ENCODE data around the gene PCCA. TPM values are rescaled to one million over a fixed set of nuclear protein-coding genes. Genes with fewer than 3 reads are reported as not detected.

The PCCA gene
- total RNA-seq, 4 donors from 2014 or later, result 29.5 to 55.5 (median 38.3) TPM

DNA sequence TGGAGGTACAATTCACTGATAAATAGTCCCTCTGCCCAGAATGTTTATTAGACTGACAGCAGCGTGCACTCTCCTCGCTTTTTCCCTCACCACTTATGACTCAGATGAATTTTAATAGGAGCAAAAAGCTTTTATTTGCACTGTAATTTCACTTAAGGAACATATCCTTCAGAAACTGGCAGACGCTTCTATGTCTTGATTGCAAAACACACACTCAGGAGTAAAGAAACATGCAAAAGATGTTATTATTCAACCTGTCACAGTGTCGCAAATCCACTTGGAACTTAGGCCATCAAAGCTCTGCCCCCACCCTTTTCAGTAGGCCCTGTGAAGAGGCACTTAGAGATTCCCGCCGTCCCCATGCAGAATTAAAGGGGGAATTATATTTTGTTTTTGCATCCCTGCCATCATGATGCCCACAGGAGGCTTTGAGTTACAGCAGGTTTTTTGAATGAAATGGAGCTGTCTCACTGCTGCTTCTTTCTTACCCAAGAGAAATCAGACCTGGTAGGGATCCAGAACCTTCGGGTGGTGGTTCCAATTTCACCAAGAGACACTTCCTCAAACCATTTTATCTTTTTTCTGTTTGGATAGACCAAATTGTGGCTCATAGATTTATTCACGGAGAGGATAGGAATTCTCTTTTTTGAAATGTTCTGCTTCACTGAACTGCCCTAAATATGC is 425.2 kb downstream of the PCCA start:
- H3K9me3 ChIP-seq, result no peaks in the 10 kb centered on the region
- no peaks in the 10 kb centered on the region for H3K27me3 ChIP-seq
- peaks cover 0 to 7% (median 0%) of the 10 kb centered on the region in 3 donors for H3K36me3 ChIP-seq
- H3K27ac ChIP-seq, result no peak overlapping the region
- 67 to 71% methylated on average over 8 of the region's 8 CpGs for WGBS, 2 donors
- H3K4me3 ChIP-seq, result no peak overlapping the region
- no peak for DNase-seq (ENCODE audit: low spot score in 2 of 2)
- H3K4me1 ChIP-seq, result peaks cover 0 to 16% (median 0%) of the 10 kb centered on the region in 4 donors
- TF ChIP-seq, protein P1, sequence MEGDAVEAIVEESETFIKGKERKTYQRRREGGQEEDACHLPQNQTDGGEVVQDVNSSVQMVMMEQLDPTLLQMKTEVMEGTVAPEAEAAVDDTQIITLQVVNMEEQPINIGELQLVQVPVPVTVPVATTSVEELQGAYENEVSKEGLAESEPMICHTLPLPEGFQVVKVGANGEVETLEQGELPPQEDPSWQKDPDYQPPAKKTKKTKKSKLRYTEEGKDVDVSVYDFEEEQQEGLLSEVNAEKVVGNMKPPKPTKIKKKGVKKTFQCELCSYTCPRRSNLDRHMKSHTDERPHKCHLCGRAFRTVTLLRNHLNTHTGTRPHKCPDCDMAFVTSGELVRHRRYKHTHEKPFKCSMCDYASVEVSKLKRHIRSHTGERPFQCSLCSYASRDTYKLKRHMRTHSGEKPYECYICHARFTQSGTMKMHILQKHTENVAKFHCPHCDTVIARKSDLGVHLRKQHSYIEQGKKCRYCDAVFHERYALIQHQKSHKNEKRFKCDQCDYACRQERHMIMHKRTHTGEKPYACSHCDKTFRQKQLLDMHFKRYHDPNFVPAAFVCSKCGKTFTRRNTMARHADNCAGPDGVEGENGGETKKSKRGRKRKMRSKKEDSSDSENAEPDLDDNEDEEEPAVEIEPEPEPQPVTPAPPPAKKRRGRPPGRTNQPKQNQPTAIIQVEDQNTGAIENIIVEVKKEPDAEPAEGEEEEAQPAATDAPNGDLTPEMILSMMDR (IDR thresholded peaks at IDR 0.05), result no peak
- TF ChIP-seq POLR2A (IDR thresholded peaks at IDR 0.05), result no peak
- TF ChIP-seq EP300 (IDR thresholded peaks at IDR 0.05), result no peak

DNA sequence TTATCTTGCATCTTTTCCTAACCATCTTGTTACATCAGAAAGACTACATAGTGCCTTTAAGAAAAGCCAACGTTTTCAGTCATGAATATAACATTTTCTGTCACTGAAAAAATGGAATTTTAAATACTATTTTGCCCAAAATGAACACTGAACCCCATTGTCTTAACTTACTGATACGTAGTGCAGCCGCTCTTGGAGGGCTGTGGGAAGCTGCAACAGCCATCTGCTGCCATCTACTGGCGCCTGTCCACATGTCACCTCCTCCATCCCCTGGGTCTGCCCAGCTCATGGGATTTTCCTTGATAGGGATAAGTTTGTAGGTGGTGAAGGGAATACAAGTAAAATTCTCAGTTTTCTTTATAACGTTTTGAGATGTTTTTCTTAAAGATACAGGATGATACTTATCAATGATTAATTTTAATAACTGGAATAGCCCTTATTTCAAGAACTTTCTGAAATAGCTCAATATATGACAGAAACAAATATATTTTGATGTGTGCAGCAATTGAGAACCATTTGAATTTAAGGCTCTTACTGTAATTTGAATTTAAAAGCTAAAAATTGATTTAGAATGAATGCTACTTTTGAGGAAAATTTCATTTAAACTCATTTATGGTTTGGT is 426.0 kb downstream of the PCCA start:
- peak; percentile 58 to 80 for DNase-seq (ENCODE audit: low spot score in 2 of 2)
- TF ChIP-seq EP300 (IDR thresholded peaks at IDR 0.05) (peak in 1 of 2 donors; percentile 12), POLR2A (IDR thresholded peaks at IDR 0.05) (no peak)
- TF ChIP-seq, protein P1 (IDR thresholded peaks at IDR 0.05), result peak; percentile 78 to 86 (median 81)
- Histone ChIP-seq H3K27me3 (no peaks in the 10 kb centered on the region), H3K9me3 (no peaks in the 10 kb centered on the region), H3K4me3 (no peak overlapping the region), H3K36me3 (peaks cover 0 to 7% (median 0%) of the 10 kb centered on the region in 3 donors), H3K4me1 (peaks cover 0 to 16% (median 0%) of the 10 kb centered on the region in 4 donors), H3K27ac (no peak overlapping the region)
- 0 to 2% methylated on average over 5 of the region's 5 CpGs for WGBS, 2 donors

- Histone ChIP-seq H3K36me3 (peaks cover 0 to 7% (median 0%) of the 10 kb centered on the region in 3 donors), H3K27ac (no peak overlapping the region), H3K9me3 (no peaks in the 10 kb centered on the region), H3K4me3 (no peak overlapping the region), H3K27me3 (no peaks in the 10 kb centered on the region), H3K4me1 (peaks cover 0 to 16% (median 0%) of the 10 kb centered on the region in 4 donors)
- TF ChIP-seq POLR2A (IDR thresholded peaks at IDR 0.05) (no peak), EP300 (IDR thresholded peaks at IDR 0.05) (no peak)
- TF ChIP-seq, protein P1 (IDR thresholded peaks at IDR 0.05), result no peak
- WGBS, 2 donors, result 75 to 80% methylated on average over 19 to 20 of the region's 20 CpGs
- no peak for DNase-seq (ENCODE audit: low spot score in 2 of 2)
These were observed 426.5 kb downstream of the PCCA start for GRCh38 chr13:100515410-100515800.

DNA sequence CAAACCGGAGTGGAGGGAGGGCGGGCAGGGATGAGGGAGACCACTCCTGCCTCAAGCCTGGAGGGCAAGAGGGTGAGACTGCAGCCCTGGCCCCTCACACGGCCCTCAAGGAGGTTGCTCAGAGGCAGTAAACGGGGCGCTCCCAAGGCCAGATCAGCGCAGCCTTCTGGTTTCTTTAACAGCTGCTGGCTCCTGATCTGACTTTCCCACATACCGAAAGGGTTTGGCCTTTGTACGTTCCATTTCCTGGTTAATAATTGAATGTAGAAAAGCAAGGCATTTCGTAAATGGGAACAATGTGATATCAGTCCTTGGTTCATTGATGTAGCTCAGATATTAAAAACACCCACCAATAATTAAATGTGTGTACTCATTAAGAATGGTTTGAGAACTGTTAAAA is 428.2 kb downstream of the PCCA start:
- Histone ChIP-seq H3K27ac (no peak overlapping the region), H3K9me3 (no peaks in the 10 kb centered on the region), H3K4me3 (no peak overlapping the region), H3K36me3 (peaks cover 0 to 7% (median 0%) of the 10 kb centered on the region in 3 donors), H3K27me3 (no peaks in the 10 kb centered on the region), H3K4me1 (peaks cover 0 to 16% (median 0%) of the 10 kb centered on the region in 4 donors)
- TF ChIP-seq, protein P1 (IDR thresholded peaks at IDR 0.05), result no peak
- TF ChIP-seq POLR2A (IDR thresholded peaks at IDR 0.05) (no peak), EP300 (IDR thresholded peaks at IDR 0.05) (no peak)
- DNase-seq (ENCODE audit: low spot score in 2 of 2), result no peak
- WGBS, 2 donors, result 88 to 89% methylated on average over 9 of the region's 9 CpGs

DNA sequence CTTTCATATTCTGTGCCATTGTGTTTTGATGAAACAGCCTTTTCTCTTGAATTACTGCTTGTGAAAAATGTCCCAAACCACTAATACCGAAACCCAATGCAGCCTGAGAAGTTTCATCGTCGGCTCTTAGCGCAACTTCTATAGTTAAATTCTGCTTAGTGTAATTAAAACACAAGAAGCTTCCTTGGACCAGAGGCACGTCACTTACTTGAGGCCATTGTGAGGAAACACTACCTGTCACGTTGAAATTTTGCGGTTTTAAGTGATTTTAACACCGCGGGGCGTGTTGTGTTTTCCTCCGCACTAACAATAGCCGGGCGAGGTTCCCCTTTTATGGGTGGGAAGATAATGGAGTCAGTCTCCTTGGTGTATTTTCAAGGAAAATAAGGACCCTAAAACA is 428.8 kb downstream of the PCCA start:
- H3K4me1 ChIP-seq, result peaks cover 0 to 16% (median 0%) of the 10 kb centered on the region in 4 donors
- H3K9me3 ChIP-seq, result no peaks in the 10 kb centered on the region
- WGBS, 2 donors, result 84 to 85% methylated on average over 13 of the region's 13 CpGs
- TF ChIP-seq, protein P1 (IDR thresholded peaks at IDR 0.05), result no peak
- no peak for TF ChIP-seq POLR2A (IDR thresholded peaks at IDR 0.05)
- no peak for TF ChIP-seq EP300 (IDR thresholded peaks at IDR 0.05)
- H3K4me3 ChIP-seq, result no peak overlapping the region
- no peak for DNase-seq (ENCODE audit: low spot score in 2 of 2)
- H3K27ac ChIP-seq, result no peak overlapping the region
- H3K36me3 ChIP-seq, result peaks cover 0 to 7% (median 0%) of the 10 kb centered on the region in 3 donors
- H3K27me3 ChIP-seq, result no peaks in the 10 kb centered on the region

All from tibial nerve (tissue), 4 donors.